ENCODE results near the gene SEL1L3. TPM values are rescaled to one million over a fixed set of nuclear protein-coding genes. Genes with fewer than 3 reads are reported as not detected.

Gene SEL1L3
- total RNA-seq, 4 donors from 2014 or later = 6.9 to 13.5 (median 7.5) TPM

- intact Hi-C loops (cut with DNase I) = no loop called here
- Histone ChIP-seq H3K4me1 (no peaks in the 10 kb centered on the region), H3K4me3 (no peak overlapping the region), H3K9me3 (no peaks in the 10 kb centered on the region), H3K27me3 (peaks cover 0 to 5% (median 0%) of the 10 kb centered on the region in 4 donors), H3K27ac (no peak overlapping the region), H3K36me3 (no peaks in the 10 kb centered on the region)
- TF ChIP-seq CTCF (IDR thresholded peaks at IDR 0.05) = no peak
- TF ChIP-seq POLR2A (IDR thresholded peaks at IDR 0.05) = no peak
- no peak for DNase-seq
- 84 to 87% methylated on average over 6 of the region's 6 CpGs for WGBS, 2 donors
These were observed 30.0 kb upstream of the SEL1L3 start for GRCh38 chr4:25892796-25893195.

- no peak for TF ChIP-seq CTCF (IDR thresholded peaks at IDR 0.05)
- WGBS, 2 donors = 47 to 52% methylated on average over 9 of the region's 11 CpGs
- intact Hi-C loops (cut with DNase I) = no loop called here
- Histone ChIP-seq H3K4me3 (no peak overlapping the region), H3K4me1 (no peaks in the 10 kb centered on the region), H3K27me3 (peaks cover 0 to 5% (median 0%) of the 10 kb centered on the region in 4 donors), H3K9me3 (no peaks in the 10 kb centered on the region), H3K36me3 (no peaks in the 10 kb centered on the region), H3K27ac (no peak overlapping the region)
- no peak for DNase-seq
These were observed 28.0 kb upstream of the SEL1L3 start for GRCh38 chr4:25890571-25891485.

- intact Hi-C loops (cut with DNase I) = no loop called here
- DNase-seq = no peak
- H3K27me3 ChIP-seq = peaks cover 0 to 5% (median 0%) of the 10 kb centered on the region in 4 donors
- no peak overlapping the region for H3K27ac ChIP-seq
- 87 to 91% methylated on average over 14 of the region's 14 CpGs for WGBS, 2 donors
- H3K4me3 ChIP-seq = no peak overlapping the region
- no peaks in the 10 kb centered on the region for H3K4me1 ChIP-seq
- TF ChIP-seq CTCF (IDR thresholded peaks at IDR 0.05) (no peak), POLR2A (IDR thresholded peaks at IDR 0.05) (no peak)
- no peaks in the 10 kb centered on the region for H3K9me3 ChIP-seq
- no peaks in the 10 kb centered on the region for H3K36me3 ChIP-seq
These were observed 27.1 kb upstream of the SEL1L3 start for GRCh38 chr4:25889589-25890503.

DNA sequence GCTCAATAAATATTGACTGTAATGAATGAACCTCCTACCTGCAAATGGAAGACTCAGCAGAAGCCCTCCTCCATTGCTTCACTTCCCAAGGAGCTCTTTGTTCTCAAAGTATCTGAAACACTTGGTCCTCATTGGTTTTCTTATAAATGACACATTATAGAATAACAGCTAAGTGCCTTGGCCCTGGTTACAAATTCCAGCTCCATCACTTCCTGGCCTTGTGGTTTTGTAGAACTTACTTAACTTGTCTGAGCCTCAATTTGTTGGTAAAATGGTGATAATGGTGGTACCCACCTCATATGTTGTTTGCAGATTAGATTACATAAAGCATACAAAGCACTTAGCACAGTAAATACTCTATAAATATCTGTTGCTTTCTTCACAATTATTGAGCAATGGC lies 26.0 kb upstream of the SEL1L3 start:
- Histone ChIP-seq H3K4me3 (no peak overlapping the region), H3K9me3 (no peaks in the 10 kb centered on the region)
- intact Hi-C loops (cut with DNase I) = no loop called here

More for the DNA sequence above, 26.0 kb upstream of the SEL1L3 start:
- Histone ChIP-seq H3K27me3 (peaks cover 0 to 5% (median 0%) of the 10 kb centered on the region in 4 donors), H3K27ac (no peak overlapping the region), H3K36me3 (no peaks in the 10 kb centered on the region), H3K4me1 (no peaks in the 10 kb centered on the region)
- DNase-seq = no peak
- TF ChIP-seq POLR2A (IDR thresholded peaks at IDR 0.05) (no peak), CTCF (IDR thresholded peaks at IDR 0.05) (no peak)
